Measurements from ENCODE around the gene RBBP8NL. TPM values are rescaled to one million over a fixed set of nuclear protein-coding genes. Genes with fewer than 3 reads are reported as not detected.

RBBP8NL gene
- total and polyA plus RNA-seq, 9 of the 15 experiments (the other 6 are each of a cell fraction or from before 2014, with no cell fraction given): not detected

DNA sequence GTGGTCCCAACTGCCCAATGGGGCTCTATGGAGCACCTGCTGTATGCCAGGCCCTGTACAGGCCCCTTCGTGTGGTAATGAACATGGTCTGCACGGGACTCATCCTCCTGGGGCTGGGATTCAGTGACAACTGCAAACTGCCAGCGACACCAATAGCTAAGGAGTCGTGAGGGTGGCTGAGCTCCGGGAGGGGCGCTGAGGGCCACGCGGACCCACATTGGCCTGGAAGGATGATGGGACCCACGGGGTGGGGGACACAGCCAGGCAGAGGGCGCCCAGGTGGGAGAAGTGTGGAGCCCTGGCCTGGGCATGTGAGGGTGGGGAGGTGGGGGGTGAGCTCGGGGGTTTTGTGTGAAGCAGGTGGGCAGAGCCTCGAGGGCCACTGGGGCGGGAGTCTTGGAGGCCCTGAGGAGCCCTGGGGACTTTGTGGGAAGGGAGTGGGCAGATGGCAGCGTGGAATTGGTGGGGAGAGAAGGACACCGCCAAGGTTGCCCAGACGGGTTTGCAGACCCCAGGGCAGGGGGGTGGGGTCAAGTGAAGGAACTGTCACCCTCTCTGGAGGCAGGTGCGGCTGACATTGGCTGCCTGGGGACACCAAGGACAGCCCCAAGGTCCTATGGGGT lies 26.0 kb upstream of the RBBP8NL start (continued):
- TF ChIP-seq, protein P1, sequence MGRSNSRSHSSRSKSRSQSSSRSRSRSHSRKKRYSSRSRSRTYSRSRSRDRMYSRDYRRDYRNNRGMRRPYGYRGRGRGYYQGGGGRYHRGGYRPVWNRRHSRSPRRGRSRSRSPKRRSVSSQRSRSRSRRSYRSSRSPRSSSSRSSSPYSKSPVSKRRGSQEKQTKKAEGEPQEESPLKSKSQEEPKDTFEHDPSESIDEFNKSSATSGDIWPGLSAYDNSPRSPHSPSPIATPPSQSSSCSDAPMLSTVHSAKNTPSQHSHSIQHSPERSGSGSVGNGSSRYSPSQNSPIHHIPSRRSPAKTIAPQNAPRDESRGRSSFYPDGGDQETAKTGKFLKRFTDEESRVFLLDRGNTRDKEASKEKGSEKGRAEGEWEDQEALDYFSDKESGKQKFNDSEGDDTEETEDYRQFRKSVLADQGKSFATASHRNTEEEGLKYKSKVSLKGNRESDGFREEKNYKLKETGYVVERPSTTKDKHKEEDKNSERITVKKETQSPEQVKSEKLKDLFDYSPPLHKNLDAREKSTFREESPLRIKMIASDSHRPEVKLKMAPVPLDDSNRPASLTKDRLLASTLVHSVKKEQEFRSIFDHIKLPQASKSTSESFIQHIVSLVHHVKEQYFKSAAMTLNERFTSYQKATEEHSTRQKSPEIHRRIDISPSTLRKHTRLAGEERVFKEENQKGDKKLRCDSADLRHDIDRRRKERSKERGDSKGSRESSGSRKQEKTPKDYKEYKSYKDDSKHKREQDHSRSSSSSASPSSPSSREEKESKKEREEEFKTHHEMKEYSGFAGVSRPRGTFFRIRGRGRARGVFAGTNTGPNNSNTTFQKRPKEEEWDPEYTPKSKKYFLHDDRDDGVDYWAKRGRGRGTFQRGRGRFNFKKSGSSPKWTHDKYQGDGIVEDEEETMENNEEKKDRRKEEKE (IDR thresholded peaks at IDR 0.05; ENCODE audit: borderline replicate concordance in 1 of 2, control insufficient read depth in 1 of 2, low read depth in 2 of 2, low read length in 1 of 2): no peak
- TF ChIP-seq MCM2 (IDR thresholded peaks at IDR 0.05; ENCODE audit: low read depth) (no peak), TCF7 (IDR thresholded peaks at IDR 0.05; ENCODE audit: borderline replicate concordance) (no peak), ARNT (IDR thresholded peaks at IDR 0.05) (no peak), BRCA1 (IDR thresholded peaks at IDR 0.05) (no peak), BRCA1 (CRISPR knock-in tag; IDR thresholded peaks at IDR 0.05) (no peak), DMBX1 (CRISPR knock-in tag; IDR thresholded peaks at IDR 0.05; ENCODE audit: borderline replicate concordance) (no peak), NFRKB (IDR thresholded peaks at IDR 0.05; ENCODE audit: low read depth) (no peak), MAFK (IDR thresholded peaks at IDR 0.05; ENCODE audit: low read length) (no peak), PRPF4 (IDR thresholded peaks at IDR 0.05; ENCODE audit: insufficient read depth, low read depth, low read length, poor library complexity, severe bottlenecking) (no peak), DIDO1 (tag; IDR thresholded peaks at IDR 0.05; ENCODE audit: low read depth) (no peak)
- TF ChIP-seq, protein P2, sequence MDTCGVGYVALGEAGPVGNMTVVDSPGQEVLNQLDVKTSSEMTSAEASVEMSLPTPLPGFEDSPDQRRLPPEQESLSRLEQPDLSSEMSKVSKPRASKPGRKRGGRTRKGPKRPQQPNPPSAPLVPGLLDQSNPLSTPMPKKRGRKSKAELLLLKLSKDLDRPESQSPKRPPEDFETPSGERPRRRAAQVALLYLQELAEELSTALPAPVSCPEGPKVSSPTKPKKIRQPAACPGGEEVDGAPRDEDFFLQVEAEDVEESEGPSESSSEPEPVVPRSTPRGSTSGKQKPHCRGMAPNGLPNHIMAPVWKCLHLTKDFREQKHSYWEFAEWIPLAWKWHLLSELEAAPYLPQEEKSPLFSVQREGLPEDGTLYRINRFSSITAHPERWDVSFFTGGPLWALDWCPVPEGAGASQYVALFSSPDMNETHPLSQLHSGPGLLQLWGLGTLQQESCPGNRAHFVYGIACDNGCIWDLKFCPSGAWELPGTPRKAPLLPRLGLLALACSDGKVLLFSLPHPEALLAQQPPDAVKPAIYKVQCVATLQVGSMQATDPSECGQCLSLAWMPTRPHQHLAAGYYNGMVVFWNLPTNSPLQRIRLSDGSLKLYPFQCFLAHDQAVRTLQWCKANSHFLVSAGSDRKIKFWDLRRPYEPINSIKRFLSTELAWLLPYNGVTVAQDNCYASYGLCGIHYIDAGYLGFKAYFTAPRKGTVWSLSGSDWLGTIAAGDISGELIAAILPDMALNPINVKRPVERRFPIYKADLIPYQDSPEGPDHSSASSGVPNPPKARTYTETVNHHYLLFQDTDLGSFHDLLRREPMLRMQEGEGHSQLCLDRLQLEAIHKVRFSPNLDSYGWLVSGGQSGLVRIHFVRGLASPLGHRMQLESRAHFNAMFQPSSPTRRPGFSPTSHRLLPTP (IDR thresholded peaks at IDR 0.05; ENCODE audit: borderline replicate concordance, extremely low read depth, insufficient read length): no peak
- TF ChIP-seq, protein P3, sequence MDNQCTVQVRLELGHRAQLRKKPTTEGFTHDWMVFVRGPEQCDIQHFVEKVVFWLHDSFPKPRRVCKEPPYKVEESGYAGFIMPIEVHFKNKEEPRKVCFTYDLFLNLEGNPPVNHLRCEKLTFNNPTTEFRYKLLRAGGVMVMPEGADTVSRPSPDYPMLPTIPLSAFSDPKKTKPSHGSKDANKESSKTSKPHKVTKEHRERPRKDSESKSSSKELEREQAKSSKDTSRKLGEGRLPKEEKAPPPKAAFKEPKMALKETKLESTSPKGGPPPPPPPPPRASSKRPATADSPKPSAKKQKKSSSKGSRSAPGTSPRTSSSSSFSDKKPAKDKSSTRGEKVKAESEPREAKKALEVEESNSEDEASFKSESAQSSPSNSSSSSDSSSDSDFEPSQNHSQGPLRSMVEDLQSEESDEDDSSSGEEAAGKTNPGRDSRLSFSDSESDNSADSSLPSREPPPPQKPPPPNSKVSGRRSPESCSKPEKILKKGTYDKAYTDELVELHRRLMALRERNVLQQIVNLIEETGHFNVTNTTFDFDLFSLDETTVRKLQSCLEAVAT (IDR thresholded peaks at IDR 0.05): no peak

Measured in K562 (cell line).